PC-3 (cell line): ENCODE data around the gene GPSM3. TPM values are rescaled to one million over a fixed set of nuclear protein-coding genes. Genes with fewer than 3 reads are reported as not detected.

Experiments
- ATAC-seq: fragments of 200-7000 bp; cut with Tn5 transposase; 2 replicates; pipeline ENCODE4 v1.9.1; 2020; ENCODE audit warnings: mild to moderate bottlenecking, moderate library complexity
- BruUV-seq: library from RNA; stranded (reverse); fragments of 400-500 nt; replicated peaks from 2 replicates; lab custom pipeline; 2021; lab: Mats Ljungman, UMichigan
- CTCF ChIA-PET: fragments of 300-600 bp; sonication (Branson Sonifier 250); formaldehyde crosslinking; loops from one replicate; lab custom pipeline; 2022; ENCODE audit warnings: antibody characterized with exemption; lab: Charles Lee
- POLR2A ChIA-PET: fragments of 300-600 bp; sonication (Branson Sonifier 250); formaldehyde crosslinking; loops from one replicate; lab custom pipeline; 2022; ENCODE audit warnings: antibody characterized with exemption; ENCODE audit not compliant: unreplicated experiment; lab: Charles Lee
- DNase-seq: peaks from one replicate; pipeline ENCODE4 v3.0.0-alpha.2; 2015
- H2AFZ ChIP-seq: fragments of 300-600 bp; sonication (generic); 2 replicates; pipeline ENCODE4 v1.6.0; 2016; ENCODE audit warnings: antibody characterized with exemption, low read length
- H3F3A ChIP-seq: fragments of 300-600 bp; sonication (generic); one replicate; pipeline ENCODE4 v1.6.0; 2017; ENCODE audit warnings: antibody characterized with exemption, low read length, control low read depth, mild to moderate bottlenecking; ENCODE audit not compliant: unreplicated experiment
- H3K27ac ChIP-seq: fragments of 300-600 bp; sonication (generic); 2 replicates; pipeline ENCODE4 v1.5.1; 2016; ENCODE audit warnings: mild to moderate bottlenecking, low read length
- H3K27me3 ChIP-seq: fragments of 300-600 bp; sonication (generic); 2 replicates; pipeline ENCODE4 v1.6.1; 2016; ENCODE audit warnings: low read length, mixed read lengths
- H3K36me3 ChIP-seq: fragments of 300-600 bp; sonication (generic); 2 replicates; pipeline ENCODE4 v1.6.1; 2016; ENCODE audit warnings: low read depth, mixed run types, low read length, mixed read lengths
- H3K4me1 ChIP-seq: fragments of 300-600 bp; sonication (generic); 2 replicates; pipeline ENCODE4 v1.5.1; 2016; ENCODE audit warnings: low read length; ENCODE audit not compliant: insufficient read depth
- H3K4me2 ChIP-seq: fragments of 300-600 bp; sonication (generic); 2 replicates; pipeline ENCODE4 v1.6.0; 2016; ENCODE audit warnings: low read length
- H3K4me3 ChIP-seq: fragments of 300-600 bp; sonication (generic); 2 replicates; pipeline ENCODE4 v1.5.1; 2016; ENCODE audit warnings: mild to moderate bottlenecking, low read length, mixed read lengths
- H3K79me2 ChIP-seq: fragments of 300-600 bp; sonication (generic); 2 replicates; pipeline ENCODE4 v1.6.1; 2017; ENCODE audit warnings: low read length, mixed read lengths
- H3K9ac ChIP-seq: fragments of 300-600 bp; sonication (generic); 2 replicates; pipeline ENCODE4 v1.6.0; 2016; ENCODE audit warnings: mild to moderate bottlenecking, low read length
- H3K9me2 ChIP-seq: fragments of 300-600 bp; sonication (generic); replicated peaks from 2 replicates; pipeline ENCODE4 v1.6.1; 2016; ENCODE audit warnings: mixed run types, low read length, mixed read lengths
- H3K9me3 ChIP-seq: fragments of 300-600 bp; sonication (generic); 2 replicates; pipeline ENCODE4 v1.6.1; 2016; ENCODE audit warnings: low read length, mixed read lengths
- H4K20me1 ChIP-seq: fragments of 300-600 bp; sonication (generic); 2 replicates; pipeline ENCODE4 v1.6.1; 2016; ENCODE audit warnings: low read length, mixed read lengths
- EZH2 ChIP-seq: fragments of 300-600 bp; sonication (generic); IDR thresholded peaks from one replicate; pipeline ENCODE4 v1.6.1; 2017; ENCODE audit warnings: antibody characterized with exemption, mild to moderate bottlenecking, low read length; ENCODE audit not compliant: unreplicated experiment
- EZH2phosphoT487 ChIP-seq: fragments of 300-600 bp; sonication (generic); IDR thresholded peaks from 2 replicates; pipeline ENCODE4 v1.6.1; 2018; ENCODE audit warnings: mild to moderate bottlenecking, antibody characterized with exemption, low read length, borderline replicate concordance
- intact Hi-C: fragments of 100-400 bp; cut with micrococcal nuclease; formaldehyde crosslinking; loops from 2 replicates; pipeline ENCODE4 v1.9.0; 2023
- total RNA-seq: library from RNA; depleted of rRNA; stranded (reverse); fragments of >200 nt; gene quantifications from 2 replicates; pipeline ENCODE4 v1.2.3, GENCODE V29; 2014
- TF ChIP-seq, protein P1 (sequence below): fragments of 300-600 bp; sonication (generic); conservative IDR thresholded peaks from 2 replicates; pipeline ENCODE4 v1.5.1; 2017; ENCODE audit warnings: antibody characterized with exemption, low read depth, mild to moderate bottlenecking, low read length

The GPSM3 gene
- total RNA-seq, 1 experiment from 2014 or later, result 5.0 TPM

DNA sequence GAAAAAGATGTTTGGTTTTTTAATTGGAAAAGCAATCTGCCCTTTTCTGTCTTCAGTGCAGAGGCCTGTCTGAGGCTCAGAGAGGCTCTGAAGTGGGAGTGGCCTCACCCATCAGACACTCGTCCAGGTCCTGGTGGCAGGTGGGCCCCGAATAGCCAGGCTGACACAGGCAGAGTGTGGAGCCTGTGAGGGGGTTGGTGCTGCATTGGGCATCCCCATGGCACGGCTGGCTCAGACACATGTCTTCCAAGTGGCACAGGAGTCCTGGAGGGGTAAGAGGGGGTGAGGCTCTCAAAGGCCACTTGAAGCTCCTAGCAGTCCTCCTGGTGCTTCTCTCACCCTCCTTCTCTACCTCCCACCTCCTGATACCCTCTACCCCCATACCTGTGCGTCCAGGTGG lies 27.6 kb upstream of the GPSM3 start:
- ATAC-seq (no peak), DNase-seq (no peak)
- ChIA-PET CTCF (no interaction called here), POLR2A (no interaction called here)
- Histone ChIP-seq H3F3A (no peaks in the 10 kb centered on the region), H3K36me3 (no peaks in the 10 kb centered on the region), H3K9me2 (no peaks in the 10 kb centered on the region), H3K27me3 (peaks cover 31% of the 10 kb centered on the region), H4K20me1 (no peaks in the 10 kb centered on the region), H3K9ac (no peak overlapping the region), H2AFZ (no peak overlapping the region), H3K4me2 (no peak overlapping the region), H3K27ac (no peak overlapping the region), H3K9me3 (no peaks in the 10 kb centered on the region), H3K4me3 (no peak overlapping the region), H3K79me2 (no peaks in the 10 kb centered on the region), H3K4me1 (no peaks in the 10 kb centered on the region)
- BruUV-seq, result no TSS peak
- intact Hi-C loops, result no loop called here
- no peak for TF ChIP-seq EZH2
- TF ChIP-seq EZH2phosphoT487, result no peak
- TF ChIP-seq, protein P1, sequence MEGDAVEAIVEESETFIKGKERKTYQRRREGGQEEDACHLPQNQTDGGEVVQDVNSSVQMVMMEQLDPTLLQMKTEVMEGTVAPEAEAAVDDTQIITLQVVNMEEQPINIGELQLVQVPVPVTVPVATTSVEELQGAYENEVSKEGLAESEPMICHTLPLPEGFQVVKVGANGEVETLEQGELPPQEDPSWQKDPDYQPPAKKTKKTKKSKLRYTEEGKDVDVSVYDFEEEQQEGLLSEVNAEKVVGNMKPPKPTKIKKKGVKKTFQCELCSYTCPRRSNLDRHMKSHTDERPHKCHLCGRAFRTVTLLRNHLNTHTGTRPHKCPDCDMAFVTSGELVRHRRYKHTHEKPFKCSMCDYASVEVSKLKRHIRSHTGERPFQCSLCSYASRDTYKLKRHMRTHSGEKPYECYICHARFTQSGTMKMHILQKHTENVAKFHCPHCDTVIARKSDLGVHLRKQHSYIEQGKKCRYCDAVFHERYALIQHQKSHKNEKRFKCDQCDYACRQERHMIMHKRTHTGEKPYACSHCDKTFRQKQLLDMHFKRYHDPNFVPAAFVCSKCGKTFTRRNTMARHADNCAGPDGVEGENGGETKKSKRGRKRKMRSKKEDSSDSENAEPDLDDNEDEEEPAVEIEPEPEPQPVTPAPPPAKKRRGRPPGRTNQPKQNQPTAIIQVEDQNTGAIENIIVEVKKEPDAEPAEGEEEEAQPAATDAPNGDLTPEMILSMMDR, result no peak

DNA sequence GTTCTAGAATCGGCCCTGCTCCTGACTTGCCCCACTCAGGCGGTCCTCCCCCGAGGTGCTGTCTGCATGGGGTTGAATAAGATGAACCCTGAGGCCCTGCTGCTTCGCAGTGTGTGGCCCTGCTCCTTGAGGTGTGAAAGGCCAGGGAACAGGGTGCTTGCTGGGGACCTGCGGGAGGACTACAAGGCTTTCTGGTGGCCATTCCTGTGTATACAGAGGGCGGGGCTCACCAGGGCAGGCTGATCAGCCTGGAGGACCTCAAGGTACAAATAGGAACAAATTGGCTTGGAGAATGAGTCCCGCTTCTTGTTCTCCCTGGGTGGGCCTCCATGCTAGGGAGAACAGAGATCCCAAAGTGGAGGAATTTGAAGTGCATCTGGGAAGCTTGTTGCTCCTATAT lies 25.7 kb upstream of the GPSM3 start:
- intact Hi-C loops, result no loop called here
- Histone ChIP-seq H3K9me2 (no peaks in the 10 kb centered on the region), H3K4me3 (no peak overlapping the region), H3K27ac (no peak overlapping the region), H3K9ac (no peak overlapping the region), H3K4me2 (no peak overlapping the region), H3K9me3 (no peaks in the 10 kb centered on the region), H3K4me1 (no peaks in the 10 kb centered on the region), H3K79me2 (no peaks in the 10 kb centered on the region), H3K27me3 (peaks cover 31% of the 10 kb centered on the region), H3F3A (no peaks in the 10 kb centered on the region), H3K36me3 (no peaks in the 10 kb centered on the region), H2AFZ (no peak overlapping the region), H4K20me1 (no peaks in the 10 kb centered on the region)
- TF ChIP-seq, protein P1, result no peak
- TF ChIP-seq EZH2 (no peak), EZH2phosphoT487 (no peak)
- ATAC-seq, result no peak
- ChIA-PET CTCF (no interaction called here), POLR2A (no interaction called here)
- no TSS peak for BruUV-seq
- no peak for DNase-seq

DNA sequence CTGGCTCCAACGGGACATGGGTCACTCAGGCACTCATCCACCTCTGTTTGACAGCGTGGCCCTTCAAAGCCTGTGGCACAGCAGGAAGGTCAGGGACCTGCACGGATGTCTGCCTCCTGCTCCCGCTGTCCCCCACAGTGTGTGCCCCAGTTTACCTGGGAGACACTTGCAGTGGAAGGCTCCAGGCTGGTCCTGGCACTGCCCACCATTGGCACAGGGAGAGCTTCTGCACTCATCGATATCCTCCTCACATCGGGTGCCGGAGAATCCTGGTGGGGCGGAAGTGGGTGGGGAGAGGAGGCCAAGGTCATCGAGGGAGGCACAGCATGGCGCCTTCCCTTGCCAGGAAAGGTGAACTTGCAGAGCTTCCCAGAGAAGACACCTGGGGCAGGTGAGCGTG lies 24.6 kb upstream of the GPSM3 start:
- no peaks in the 10 kb centered on the region for H4K20me1 ChIP-seq
- ChIA-PET CTCF (no interaction called here), POLR2A (no interaction called here)
- no peaks in the 10 kb centered on the region for H3F3A ChIP-seq
- no peak overlapping the region for H3K27ac ChIP-seq
- no TSS peak for BruUV-seq
- no peaks in the 10 kb centered on the region for H3K79me2 ChIP-seq
- H3K9me3 ChIP-seq, result no peaks in the 10 kb centered on the region
- intact Hi-C loops, result no loop called here
- peaks cover 31% of the 10 kb centered on the region for H3K27me3 ChIP-seq
- DNase-seq (no peak), ATAC-seq (no peak)
- no peak overlapping the region for H3K9ac ChIP-seq
- no peaks in the 10 kb centered on the region for H3K4me1 ChIP-seq
- TF ChIP-seq EZH2phosphoT487, result no peak
- TF ChIP-seq, protein P1, result no peak
- TF ChIP-seq EZH2, result no peak
- H3K36me3 ChIP-seq, result no peaks in the 10 kb centered on the region
- H3K4me2 ChIP-seq, result no peak overlapping the region
- H3K9me2 ChIP-seq, result no peaks in the 10 kb centered on the region
- H3K4me3 ChIP-seq, result no peak overlapping the region
- H2AFZ ChIP-seq, result no peak overlapping the region
